ENCODE data around the gene ENO1.
A peak's percentile ranks its signal among the peaks of the same experiment; 100 is the strongest.
"Not testable (repeated sequence)": the region's sequence is repeated elsewhere in the genome, so short reads cannot be mapped to it uniquely, and the experiment has no call there.

The ENO1 gene

DNA sequence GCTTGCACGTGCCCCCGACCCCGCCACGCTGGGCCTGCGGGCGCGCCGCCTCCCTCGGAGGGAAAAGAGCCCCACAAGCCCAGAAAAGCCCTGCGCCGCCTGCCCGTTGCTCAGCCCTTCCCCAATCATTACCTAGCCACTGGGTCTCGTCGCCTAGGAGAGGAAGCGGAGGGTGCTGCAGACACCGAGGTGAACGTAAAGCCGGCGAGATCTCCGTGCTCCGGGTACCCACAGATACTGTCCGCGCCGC, at the start of gene ENO1:
Gene ENO1 (minus strand): TSS at position 239 of the 250 bp plus-strand sequence. CDS start 3,778 bp downstream, outside the sequence.
- DNase-seq (ENCODE audit: low spot score) = no peak

DNA sequence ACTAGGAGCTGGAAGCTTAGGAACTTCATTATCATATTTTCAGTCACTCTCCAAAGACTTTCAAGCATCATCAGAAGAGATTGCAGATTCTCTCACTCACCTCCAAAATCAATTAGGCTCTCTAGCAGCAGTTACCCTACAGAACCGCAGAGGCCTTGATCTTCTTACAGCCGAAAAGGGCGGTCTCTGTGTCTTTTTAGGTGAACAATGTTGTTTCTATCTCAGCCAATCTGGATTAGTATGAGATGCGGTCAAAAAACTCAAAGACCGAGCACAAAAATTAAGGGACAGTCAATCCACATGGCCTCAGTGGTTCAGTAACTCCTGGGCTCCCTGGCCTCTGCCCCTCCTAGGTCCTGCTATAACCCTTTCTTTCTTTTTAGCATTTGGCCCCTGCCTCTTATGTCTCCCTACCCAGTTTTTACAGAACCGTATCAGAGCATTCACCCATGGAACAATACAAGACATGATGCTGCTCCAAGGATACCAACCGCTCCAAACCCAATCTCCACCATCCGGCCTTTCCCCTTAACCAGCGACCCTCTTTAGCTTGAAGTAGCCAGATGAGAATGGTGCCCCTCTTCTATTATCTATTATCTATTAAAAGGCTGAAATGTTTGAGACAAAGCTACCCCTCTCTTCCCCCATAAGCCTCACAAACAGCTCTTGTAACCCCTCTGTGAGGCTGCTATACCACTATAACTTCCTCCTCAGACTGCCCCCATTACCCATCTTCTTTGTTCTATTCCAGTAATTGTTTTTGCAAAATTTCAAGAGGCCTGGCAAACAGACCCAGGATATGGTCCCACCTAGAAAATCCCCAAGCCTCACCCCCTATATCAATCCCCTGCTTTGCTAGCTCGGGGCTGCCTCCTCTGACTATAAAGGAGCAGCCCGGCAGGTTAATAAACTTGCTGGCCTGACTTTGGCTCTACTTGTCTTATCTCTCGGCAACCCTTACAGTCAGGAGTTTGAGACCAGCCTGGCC, 48.5 kb upstream of the ENO1 start:
- no peak for DNase-seq (ENCODE audit: low spot score)

DNA sequence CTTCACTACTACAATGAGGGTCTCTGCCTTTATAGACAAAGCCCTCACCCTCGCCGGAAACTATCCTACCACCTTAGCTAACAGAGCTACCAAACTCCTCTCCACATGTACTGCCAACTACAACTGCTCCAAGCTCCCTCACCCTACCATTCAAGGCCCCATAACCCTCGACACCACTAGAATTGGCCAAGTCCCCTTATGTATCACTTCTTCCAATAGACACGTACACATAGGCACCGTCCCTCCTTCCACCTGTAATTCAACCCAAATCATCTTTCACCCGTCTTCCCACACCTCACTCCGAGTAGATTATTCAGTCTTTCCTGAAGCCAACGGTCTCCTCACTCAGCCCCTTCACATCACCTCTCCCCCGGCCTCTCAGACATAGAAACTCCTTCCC, 47.5 kb upstream of the ENO1 start:
- no peak for DNase-seq (ENCODE audit: low spot score)

DNA sequence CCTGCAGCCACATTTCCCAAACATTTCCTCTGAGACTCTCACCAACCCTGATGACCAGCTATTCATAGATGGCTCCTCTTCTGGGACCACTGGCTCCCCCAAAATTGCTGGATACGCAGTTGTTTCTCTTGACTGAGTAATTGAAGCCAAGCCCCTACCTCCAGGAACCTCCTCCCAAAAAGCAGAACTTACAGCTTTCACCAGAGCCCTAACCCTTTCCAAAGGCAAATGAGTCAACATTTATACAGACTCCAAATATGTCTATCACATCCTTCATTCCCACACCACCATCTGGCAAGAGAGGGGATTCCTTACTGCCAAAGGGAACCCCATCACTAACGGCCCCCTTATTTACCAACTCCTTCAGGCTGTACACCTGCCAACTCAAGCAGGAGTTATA, 46.9 kb upstream of the ENO1 start:
- DNase-seq (ENCODE audit: low spot score) = no peak

DNA sequence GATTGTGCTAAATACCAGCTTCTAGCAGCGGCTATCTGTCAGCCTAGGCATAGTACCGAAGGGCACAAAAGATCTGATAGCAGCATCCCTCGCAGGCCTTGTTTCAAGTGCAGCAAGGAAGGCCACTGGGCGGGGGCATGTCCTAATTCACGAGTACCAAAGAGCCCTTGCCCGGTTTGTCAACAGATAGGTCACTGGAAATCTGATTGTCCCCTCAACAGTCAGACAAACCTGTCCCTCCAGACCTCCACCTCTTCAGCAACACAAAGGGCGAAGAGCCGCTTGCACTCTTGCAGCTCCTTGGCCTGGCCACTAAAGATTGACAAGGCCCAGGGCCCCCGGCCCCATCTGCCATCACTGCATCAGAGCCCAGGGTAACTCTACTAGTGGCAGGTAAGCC, 44.5 kb upstream of the ENO1 start:
- DNase-seq (ENCODE audit: low spot score) = no peak

DNA sequence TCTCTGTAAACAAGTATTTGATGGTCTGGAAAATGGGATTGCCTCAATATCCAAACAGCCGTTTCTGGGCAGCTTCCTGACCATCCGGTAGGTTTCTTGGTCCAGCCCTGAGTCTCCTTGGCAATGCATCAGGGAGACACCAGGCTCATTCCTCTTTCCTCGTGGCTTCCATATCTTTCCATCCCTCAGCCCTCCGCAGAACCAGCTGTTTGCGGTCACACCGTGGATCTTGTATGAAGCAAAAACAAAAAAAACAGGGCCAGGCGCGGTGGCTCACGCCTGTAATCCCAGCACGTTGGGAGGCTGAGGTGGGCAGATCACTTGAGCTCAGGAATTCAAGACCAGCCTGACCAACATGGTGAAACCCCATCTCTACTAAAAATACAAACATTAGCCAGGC, 39.0 kb upstream of the ENO1 start:
- not testable (repeated sequence) for DNase-seq (ENCODE audit: low spot score)

DNA sequence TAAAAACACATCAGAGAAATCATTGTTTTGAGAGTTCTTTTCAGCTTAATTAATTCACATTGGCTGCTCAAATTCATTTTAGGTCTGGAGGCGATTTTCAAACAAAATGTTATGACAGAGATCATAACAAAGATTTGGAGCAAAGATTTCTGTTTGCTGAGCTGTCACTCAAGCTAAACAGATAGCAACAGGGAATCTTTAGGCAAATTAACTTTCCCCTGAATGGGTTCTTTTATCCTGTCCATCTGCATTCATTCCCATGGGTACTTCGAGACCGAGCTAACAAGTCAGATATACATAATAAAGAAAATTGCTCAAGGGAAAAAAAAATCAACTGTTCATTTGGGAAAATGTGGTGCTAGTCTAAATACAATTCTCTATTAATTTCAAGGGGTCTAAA, 37.0 kb upstream of the ENO1 start:
- DNase-seq (ENCODE audit: low spot score) = no peak

DNA sequence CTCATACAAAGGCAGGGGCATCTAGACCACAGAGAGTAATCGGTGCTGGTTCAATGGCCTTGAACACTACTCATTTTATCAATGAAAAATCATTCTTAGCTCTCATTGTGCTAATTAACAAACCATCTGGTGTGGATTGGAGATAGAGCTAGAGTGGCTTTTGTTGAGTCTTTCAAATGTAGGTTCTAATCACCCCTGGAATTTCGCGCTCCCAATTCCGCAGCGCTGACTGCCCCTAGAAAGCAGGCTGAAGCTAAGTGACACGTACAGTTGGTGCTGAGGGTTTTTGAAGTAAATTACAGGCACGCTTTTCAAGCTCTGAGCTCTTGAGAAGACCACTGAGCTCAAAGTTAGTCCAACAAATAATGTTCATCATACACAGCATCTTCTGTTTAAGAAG, 36.0 kb upstream of the ENO1 start:
- DNase-seq (ENCODE audit: low spot score) = no peak

DNA sequence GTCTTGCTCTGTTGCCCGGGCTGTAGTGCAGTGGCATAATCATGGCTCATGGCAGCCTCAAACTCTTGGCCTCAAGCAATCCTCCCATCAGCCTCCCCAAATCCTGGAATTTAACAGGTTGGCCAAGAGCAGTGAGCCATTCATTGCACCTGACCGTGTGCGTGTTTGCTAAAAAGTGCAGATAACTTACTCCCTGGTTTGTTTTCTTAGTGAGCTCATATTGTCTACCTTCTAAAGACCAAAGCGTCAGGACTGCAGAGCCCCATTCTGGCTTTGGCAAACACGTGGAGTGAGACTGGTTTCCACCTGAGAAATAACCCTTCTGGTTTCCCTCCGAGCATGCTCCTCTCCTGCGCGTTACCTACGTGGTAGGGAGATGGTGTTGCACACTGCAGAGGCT, 35.0 kb upstream of the ENO1 start:
- no peak for DNase-seq (ENCODE audit: low spot score)

DNA sequence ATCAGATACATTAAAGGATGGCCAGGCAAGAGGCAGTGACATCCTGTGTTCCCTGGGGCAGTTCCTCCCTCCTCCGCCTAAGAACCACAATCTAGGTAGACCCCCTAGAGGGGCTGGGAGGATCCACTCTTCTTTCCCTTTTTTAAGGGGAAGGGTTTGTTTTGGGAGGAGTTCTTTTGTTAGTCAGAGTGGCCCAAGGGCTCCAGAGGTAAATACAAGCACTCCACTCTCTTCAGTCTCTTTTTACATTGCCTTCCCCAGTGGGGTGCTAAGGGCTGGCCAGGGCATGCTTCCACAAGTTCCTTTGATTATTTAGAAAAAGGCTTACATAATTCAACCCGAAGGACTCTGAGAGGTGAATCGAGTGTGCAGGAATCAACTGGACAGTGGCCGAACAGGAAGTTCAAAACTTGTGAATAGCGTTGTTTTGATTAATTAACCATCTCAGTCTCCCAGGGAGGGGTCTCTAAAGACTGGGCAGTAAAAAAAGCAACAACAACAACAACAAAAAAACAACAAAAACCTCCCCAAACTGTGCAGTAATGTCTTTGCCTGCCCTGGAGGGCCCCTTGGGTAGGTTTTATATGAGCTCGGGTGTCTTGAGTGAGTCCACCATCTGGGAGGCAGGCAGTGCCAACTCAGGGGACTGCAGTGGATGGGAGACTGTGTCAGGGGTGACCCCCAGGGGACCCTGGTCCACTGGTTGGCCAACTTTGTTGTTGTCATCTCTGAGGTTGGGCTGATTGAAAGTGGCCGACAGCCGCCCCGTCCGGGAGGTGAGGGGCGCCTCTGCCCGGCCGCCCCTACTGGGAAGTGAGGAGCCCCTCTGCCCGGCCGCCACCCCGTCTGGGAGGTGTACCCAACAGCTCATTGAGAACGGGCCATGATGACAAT, 33.2 kb upstream of the ENO1 start:
- DNase-seq (ENCODE audit: low spot score) = no peak

DNA sequence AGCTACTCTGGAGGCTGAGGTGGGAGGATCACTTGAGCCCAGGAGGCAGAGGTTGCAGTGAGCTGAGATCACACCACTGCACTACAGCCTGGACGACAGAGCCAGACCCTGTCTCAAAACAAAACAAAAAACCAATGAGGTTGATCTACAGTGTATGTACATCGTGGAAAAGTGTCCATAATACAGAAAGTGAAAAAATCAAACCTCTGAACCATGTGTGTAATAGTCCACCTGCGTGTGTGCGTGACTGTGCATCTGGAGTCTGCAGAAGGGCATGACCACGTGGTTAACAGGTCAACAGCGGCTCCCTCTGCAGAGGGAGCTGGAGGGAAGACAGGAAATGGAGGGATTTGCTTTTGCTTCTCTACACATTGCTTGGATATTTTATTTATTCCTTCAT, 32.4 kb upstream of the ENO1 start:
- no peak for DNase-seq (ENCODE audit: low spot score)

DNA sequence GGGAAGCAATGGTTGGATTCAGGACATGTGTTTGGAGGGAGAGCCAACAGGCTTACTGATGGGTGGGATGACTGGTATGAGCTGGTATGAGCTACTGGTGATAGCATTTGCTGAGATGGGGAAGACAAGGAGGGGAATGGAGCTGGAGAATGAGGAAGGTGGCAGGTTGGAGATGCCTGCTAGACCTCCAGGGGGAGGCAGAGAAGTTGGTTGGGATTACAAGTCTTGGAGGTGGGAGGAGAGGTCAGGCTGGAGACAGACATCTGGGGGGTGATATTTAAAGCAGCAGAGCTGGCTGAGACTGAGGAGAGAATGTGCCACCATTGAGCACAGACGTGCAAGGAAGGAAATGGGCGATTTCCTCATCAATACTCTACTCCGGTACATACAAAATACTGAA, 31.8 kb upstream of the ENO1 start:
- no peak for DNase-seq (ENCODE audit: low spot score)

DNA sequence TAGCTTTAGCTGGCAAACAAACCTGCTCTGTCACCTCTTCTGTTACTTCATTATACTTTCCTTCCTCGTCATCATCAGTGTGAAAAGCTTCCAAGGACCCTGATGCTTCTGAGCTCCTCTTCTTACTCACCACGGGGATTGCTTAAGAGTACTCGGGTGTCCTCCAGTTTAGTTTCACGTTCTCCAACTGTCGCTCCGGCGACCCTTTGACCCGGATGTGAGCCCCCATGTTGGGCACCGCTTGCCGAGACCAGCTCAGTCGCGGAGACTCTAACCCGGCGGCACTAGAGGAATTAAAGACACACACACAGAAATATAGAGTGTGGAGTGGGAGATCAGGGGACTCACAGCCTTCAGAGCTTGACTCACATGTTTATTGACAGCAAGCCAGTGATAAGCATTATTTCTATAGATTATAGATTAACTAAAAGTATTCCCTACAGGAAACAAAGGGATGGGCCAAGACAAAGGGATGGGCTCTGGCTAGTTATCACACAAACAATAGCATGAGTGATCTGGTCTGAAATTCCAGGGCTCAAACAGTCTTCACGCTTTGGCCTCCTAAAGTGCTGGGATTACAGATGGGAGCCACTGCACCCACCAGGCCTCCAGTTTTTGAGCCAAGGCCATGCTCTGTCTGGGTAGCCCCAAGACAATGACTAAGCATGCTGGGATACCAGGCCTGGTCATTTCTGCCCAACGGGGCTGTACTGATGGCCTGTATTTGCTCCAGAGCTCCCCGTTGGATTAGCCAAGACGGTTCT, 30.1 kb upstream of the ENO1 start:
- no peak for DNase-seq (ENCODE audit: low spot score)

DNA sequence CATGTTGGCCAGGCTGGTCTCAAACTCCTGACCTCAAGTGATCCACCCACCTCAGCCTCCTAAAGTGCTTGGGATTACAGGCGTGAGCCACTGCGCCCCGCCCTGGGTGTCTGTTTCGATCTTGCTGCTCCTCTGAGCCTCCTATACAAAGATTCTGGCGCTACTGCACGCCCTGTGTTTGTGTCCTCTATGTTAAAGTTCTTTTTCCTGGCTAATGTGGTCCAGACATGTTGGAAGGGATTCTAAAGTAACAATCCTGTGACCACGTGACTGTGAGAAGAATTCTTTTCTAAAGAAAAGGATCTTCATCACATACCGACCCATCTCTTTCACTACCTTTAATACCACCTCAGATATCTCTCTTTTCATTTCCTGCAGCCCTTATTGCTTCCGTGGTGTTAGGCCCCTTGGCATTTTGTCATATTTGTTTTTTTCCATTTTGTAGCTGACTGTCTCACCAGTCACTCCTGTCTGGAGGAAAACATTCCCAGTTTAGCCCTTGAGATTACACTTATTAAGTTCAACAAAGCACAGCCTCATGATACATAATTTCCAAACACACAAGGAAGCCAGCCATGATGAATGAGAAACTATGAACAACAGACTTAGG, 27.2 kb upstream of the ENO1 start:
- no peak for DNase-seq (ENCODE audit: low spot score)

DNA sequence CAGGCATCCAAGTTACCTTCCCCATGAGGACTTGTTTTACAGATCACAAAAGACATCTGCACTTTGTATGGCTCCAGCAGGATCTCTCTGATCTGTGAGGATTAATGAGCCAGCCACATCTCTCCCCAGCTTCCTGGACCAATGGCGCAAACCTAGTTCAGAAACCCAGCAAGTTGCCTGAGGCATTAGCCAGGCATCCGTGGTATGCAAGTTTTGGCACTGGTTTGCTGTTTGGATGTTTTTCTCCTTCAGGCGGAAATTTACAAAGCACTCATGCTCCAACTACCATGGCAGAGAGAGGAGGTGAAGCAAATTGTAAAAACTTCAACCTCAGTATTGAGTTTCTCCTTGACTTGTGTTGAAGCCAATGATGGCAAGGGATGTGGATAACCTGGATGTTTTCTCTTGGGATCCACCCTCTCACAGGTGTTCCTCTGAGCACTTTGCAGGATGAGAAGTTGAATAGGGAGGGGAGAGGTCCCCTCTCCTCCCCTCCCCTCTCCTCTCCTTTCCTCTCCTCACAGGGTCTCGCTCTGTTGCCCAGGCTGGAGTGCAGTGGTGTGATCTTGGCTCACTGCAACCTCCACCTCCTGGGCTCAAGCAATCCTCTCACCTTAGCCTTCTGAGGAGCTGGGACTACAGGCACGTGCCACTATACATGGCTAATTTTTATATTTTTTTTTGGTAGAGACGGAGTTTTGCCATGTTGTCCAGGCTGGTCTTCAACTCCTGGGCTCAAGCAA, 25.6 kb upstream of the ENO1 start:
- DNase-seq (ENCODE audit: low spot score) = peak; percentile 19

DNA sequence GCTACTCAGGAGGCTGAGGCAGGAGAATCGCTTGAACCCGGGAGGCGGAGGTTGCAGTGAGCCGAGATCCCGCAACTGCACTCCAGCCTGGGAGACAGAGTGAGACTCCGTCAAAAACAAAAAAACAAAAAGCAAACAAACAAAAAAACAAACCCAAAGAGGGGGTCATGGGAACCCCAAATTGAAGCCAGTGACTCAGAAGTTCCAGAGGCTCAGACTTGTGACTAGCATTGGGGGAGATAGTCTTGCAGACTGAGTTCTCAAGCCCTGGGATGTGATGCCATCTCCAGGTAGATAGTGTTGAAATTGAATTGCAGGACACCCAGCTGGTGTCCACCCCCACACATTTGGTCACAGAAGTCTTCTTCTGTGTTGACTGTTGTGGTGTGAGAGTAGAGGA, 24.9 kb upstream of the ENO1 start:
- DNase-seq (ENCODE audit: low spot score) = no peak

DNA sequence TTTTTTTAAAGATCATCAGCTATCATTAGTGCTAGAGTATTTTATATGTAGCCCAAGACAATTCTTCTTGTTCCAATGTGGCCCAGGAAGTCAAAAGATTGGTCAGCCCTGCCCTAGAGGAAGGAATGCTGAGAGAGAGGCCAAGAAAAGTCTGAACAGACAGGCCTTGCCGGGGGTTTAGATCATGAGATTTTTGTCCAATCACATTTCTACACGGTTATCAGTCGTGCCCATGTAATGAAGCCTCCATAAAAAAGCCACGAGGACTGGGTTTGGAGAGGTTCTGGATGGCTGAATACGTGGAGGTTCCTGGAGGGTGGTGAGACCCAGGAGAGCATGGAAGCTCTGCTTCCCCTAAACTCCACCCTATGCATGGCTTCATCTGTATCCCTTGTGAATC, 24.3 kb upstream of the ENO1 start:
- no peak for DNase-seq (ENCODE audit: low spot score)

DNA sequence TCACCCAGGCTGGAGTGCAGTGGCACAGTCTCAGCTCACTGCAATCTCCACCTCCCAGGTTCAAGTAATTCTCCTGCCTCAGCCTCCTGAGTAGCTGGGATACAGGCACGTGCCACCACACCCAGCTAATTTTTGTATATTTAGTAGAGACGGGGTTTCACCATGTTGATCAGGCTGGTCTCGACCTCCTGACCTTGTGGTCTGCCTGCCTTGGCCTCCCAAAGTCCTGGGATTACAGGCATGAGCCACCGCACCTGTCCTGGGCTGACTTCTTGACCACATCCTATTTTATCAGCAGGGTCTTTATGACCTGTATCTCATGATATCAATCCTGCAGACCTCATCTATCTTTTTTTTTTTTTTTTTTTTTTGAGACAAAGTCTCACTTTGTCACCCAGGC, 22.2 kb upstream of the ENO1 start:
- DNase-seq (ENCODE audit: low spot score) = not testable (repeated sequence)

DNA sequence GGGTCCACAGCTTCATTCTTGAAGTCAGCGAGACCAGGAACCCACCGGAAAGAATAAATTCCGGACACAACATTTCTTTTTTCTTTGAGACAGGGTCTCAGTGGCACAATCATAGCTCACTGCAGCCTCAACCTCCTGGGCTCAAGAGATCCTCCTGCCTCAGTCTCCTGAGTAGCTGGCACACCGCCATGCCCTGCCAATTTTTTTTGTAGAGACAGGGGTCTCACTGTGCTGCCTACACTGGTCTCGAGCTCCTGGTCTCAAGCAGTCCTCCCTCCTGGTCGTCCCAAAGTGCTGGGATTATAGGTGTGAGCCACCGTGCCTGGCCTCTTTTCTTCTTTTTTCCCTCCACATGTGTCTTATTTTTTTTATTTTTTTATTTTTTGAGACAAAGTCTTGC, 20.6 kb upstream of the ENO1 start:
- no peak for DNase-seq (ENCODE audit: low spot score)

DNA sequence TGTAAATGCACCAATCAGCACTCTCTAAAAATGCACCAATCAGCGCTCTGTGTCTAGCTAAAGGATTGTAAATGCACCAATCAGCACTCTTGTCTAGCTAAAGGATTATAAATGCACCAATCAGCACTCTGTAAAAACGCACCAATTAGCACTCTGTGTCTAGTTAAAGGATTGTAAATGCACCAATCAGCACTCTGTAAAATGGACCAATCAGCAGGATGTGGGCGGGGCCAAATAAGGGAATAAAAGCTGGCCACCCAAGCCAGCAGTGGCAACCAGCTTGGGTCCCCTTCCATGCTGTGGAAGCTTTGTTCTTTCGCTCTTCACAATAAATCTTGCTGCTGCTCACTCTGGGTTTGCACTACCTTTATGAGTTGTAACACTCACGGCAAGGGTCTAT, 19.9 kb upstream of the ENO1 start:
- not testable (repeated sequence) for DNase-seq (ENCODE audit: low spot score)

DNA sequence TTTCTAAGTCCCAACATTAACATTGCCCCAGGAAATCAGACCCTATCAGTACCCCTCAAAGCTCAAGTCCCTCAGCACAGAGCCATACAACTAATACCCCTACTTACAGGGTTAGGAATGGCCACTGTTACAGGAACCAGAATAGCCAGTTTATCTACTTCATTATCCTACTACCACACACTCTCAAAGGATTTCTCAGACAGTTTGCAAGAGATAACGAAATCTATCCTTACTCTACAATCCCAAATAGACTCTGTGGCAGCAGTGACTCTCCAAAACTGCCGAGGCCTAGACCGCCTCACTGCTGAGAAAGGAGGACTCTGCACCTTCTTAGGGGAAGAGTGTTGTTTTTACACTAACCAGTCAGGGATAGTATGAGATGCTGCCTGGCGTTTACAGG, 19.0 kb upstream of the ENO1 start:
- DNase-seq (ENCODE audit: low spot score) = not testable (repeated sequence)

Measured in cerebellar cortex (tissue), 1 donor.